SK-N-SH treated with all-trans-retinoic acid at 6 μM for 48 hours (cell line): ENCODE measurements around the gene SLC12A5.
"Not testable (repeated sequence)": the region's sequence is repeated elsewhere in the genome, so short reads cannot be mapped to it uniquely, and the experiment has no call there.

Experiments used
- ATAC-seq: fragments of 200-7000 bp; cut with Tn5 transposase; 3 replicates; pipeline ENCODE4 v1.9.1; 2020; ENCODE audit warnings: mild to moderate bottlenecking, moderate library complexity
- BACH2 ChIP-seq: fragments of 250-450 bp; sonication (Bioruptor Pico); IDR thresholded peaks from 2 replicates; pipeline ENCODE4 v1.9.0; 2021; ENCODE audit warnings: mild to moderate bottlenecking, borderline replicate concordance
- CREB5 ChIP-seq: fragments of 250-450 bp; sonication (Bioruptor Pico); IDR thresholded peaks from 2 replicates; pipeline ENCODE4 v1.5.1; 2020; ENCODE audit warnings: low read depth, mild to moderate bottlenecking, moderate library complexity
- CSDC2 ChIP-seq: fragments of 250-450 bp; sonication (Bioruptor Pico); IDR thresholded peaks from 2 replicates; pipeline ENCODE4 v1.5.0; 2020; ENCODE audit warnings: mild to moderate bottlenecking, moderate library complexity
- CSRNP3 ChIP-seq: fragments of 250-450 bp; sonication (Bioruptor Pico); IDR thresholded peaks from 2 replicates; pipeline ENCODE4 v1.5.1; 2021; ENCODE audit warnings: mild to moderate bottlenecking, moderate library complexity
- ESRRG ChIP-seq: fragments of 250-450 bp; sonication (Bioruptor Pico); IDR thresholded peaks from 2 replicates; pipeline ENCODE4 v1.6.1; 2021; ENCODE audit warnings: mild to moderate bottlenecking
- GLIS3 ChIP-seq: fragments of 250-450 bp; sonication (Bioruptor Pico); IDR thresholded peaks from 2 replicates; pipeline ENCODE4 v1.5.0; 2020; ENCODE audit warnings: mild to moderate bottlenecking, moderate library complexity
- ISL1 ChIP-seq: fragments of 250-450 bp; sonication (Bioruptor Pico); IDR thresholded peaks from 2 replicates; pipeline ENCODE4 v2.1.2; 2022; ENCODE audit warnings: mild to moderate bottlenecking, moderate library complexity
- PATZ1 ChIP-seq: fragments of 250-450 bp; sonication (Bioruptor Pico); IDR thresholded peaks from 2 replicates; pipeline ENCODE4 v1.8.0; 2020; ENCODE audit warnings: mild to moderate bottlenecking, moderate library complexity, borderline replicate concordance
- POU6F1 ChIP-seq: fragments of 250-450 bp; sonication (Bioruptor Pico); IDR thresholded peaks from 2 replicates; pipeline ENCODE4 v1.8.0; 2021; ENCODE audit warnings: low read depth, mild to moderate bottlenecking, moderate library complexity, borderline replicate concordance
- PPARA ChIP-seq: fragments of 250-450 bp; sonication (Bioruptor Pico); IDR thresholded peaks from 2 replicates; pipeline ENCODE4 v1.5.0; 2020; ENCODE audit warnings: mild to moderate bottlenecking, borderline replicate concordance
- RARB ChIP-seq: fragments of 250-450 bp; sonication (Bioruptor Pico); IDR thresholded peaks from 2 replicates; pipeline ENCODE4 v1.8.0; 2021; ENCODE audit warnings: mild to moderate bottlenecking, moderate library complexity
- SNAI2 ChIP-seq: fragments of 250-450 bp; sonication (Bioruptor Pico); IDR thresholded peaks from 2 replicates; pipeline ENCODE4 v1.5.0; 2020; ENCODE audit warnings: mild to moderate bottlenecking, moderate library complexity
- TCF4 ChIP-seq: fragments of 250-450 bp; sonication (Bioruptor Pico); IDR thresholded peaks from 2 replicates; pipeline ENCODE4 v1.8.0; 2021; ENCODE audit warnings: mild to moderate bottlenecking, moderate library complexity, borderline replicate concordance
- TOX ChIP-seq: fragments of 250-450 bp; sonication (Bioruptor Pico); IDR thresholded peaks from 2 replicates; pipeline ENCODE4 v1.8.0; 2021; ENCODE audit warnings: mild to moderate bottlenecking, moderate library complexity, borderline replicate concordance
- ZC3H10 ChIP-seq: fragments of 250-450 bp; sonication (Bioruptor Pico); IDR thresholded peaks from 2 replicates; pipeline ENCODE4 v1.5.1; 2021; ENCODE audit warnings: mild to moderate bottlenecking, moderate library complexity
- ZFP3 ChIP-seq: fragments of 250-450 bp; sonication (Bioruptor Pico); IDR thresholded peaks from 2 replicates; pipeline ENCODE4 v1.5.0; 2020; ENCODE audit warnings: mild to moderate bottlenecking, moderate library complexity
- ZFP30 ChIP-seq: fragments of 450-650 bp; formaldehyde crosslinking; IDR thresholded peaks from 2 replicates; pipeline ENCODE4 v1.5.0; 2022; ENCODE audit warnings: mild to moderate bottlenecking, moderate library complexity
- ZNF565 ChIP-seq: fragments of 450-650 bp; formaldehyde crosslinking; conservative IDR thresholded peaks from 2 replicates; pipeline ENCODE4 v1.5.0; 2020; ENCODE audit warnings: low read depth, mild to moderate bottlenecking, moderate library complexity
- ZNF70 ChIP-seq: fragments of 450-650 bp; formaldehyde crosslinking; IDR thresholded peaks from 2 replicates; pipeline ENCODE4 v1.5.0; 2020; ENCODE audit warnings: mild to moderate bottlenecking, moderate library complexity
- ZNF8 ChIP-seq: fragments of 450-650 bp; formaldehyde crosslinking; IDR thresholded peaks from 2 replicates; pipeline ENCODE4 v1.5.0; 2020; ENCODE audit warnings: mild to moderate bottlenecking, moderate library complexity

SLC12A5 gene

GRCh38 chr20:45991616-45992015 lies 37.4 kb upstream of the SLC12A5 start:
- no peak for TF ChIP-seq GLIS3 (CRISPR knock-in tag)
- TF ChIP-seq ZNF565 (CRISPR knock-in tag): no peak
- TF ChIP-seq CREB5: no peak
- TF ChIP-seq ESRRG (CRISPR knock-in tag): no peak
- TF ChIP-seq ZFP30 (CRISPR knock-in tag): no peak
- TF ChIP-seq ZNF70 (CRISPR knock-in tag): no peak
- TF ChIP-seq PPARA (CRISPR knock-in tag): no peak
- no peak for TF ChIP-seq CSDC2 (CRISPR knock-in tag)
- TF ChIP-seq ZFP3 (CRISPR knock-in tag): no peak
- no peak for ATAC-seq

GRCh38 chr20:45993197-45993951 lies 35.6 kb upstream of the SLC12A5 start:
- ATAC-seq: peak; percentile 92
- TF ChIP-seq ZC3H10: no peak
- peak; percentile 99 for TF ChIP-seq ZFP3 (CRISPR knock-in tag)
- TF ChIP-seq, all 23 proteins: peak for 1

GRCh38 chr20:45994761-45995493 lies 34.1 kb upstream of the SLC12A5 start:
- TF ChIP-seq ESRRG (CRISPR knock-in tag) (no peak), SNAI2 (CRISPR knock-in tag) (no peak), CSRNP3 (CRISPR knock-in tag) (no peak), CREB5 (no peak), TOX (CRISPR knock-in tag) (no peak), PPARA (CRISPR knock-in tag) (no peak), ZNF70 (CRISPR knock-in tag) (no peak)
- ATAC-seq: no peak

GRCh38 chr20:45995495-45996097 lies 33.4 kb upstream of the SLC12A5 start:
- not testable (repeated sequence) for ATAC-seq

- no peak for ATAC-seq
- no peak for TF ChIP-seq CREB5
- no peak for TF ChIP-seq CSDC2 (CRISPR knock-in tag)
- TF ChIP-seq RARB (CRISPR knock-in tag): no peak
- no peak for TF ChIP-seq POU6F1 (CRISPR knock-in tag)
- TF ChIP-seq ZNF8 (CRISPR knock-in tag): no peak
- TF ChIP-seq TOX (CRISPR knock-in tag): no peak
- no peak for TF ChIP-seq ISL1
- no peak for TF ChIP-seq TCF4 (CRISPR knock-in tag)
- TF ChIP-seq ZFP3 (CRISPR knock-in tag): no peak
- no peak for TF ChIP-seq SNAI2 (CRISPR knock-in tag)
- no peak for TF ChIP-seq ESRRG (CRISPR knock-in tag)
- no peak for TF ChIP-seq ZNF70 (CRISPR knock-in tag)
- TF ChIP-seq BACH2 (CRISPR knock-in tag): no peak
- no peak for TF ChIP-seq PPARA (CRISPR knock-in tag)
- TF ChIP-seq CSRNP3 (CRISPR knock-in tag): no peak
- TF ChIP-seq PATZ1 (CRISPR knock-in tag): no peak
- TF ChIP-seq ZC3H10: no peak
- TF ChIP-seq GLIS3 (CRISPR knock-in tag): no peak
- TF ChIP-seq, all 23 proteins: peak for 0
Measured at GRCh38 chr20:45997187-45997586, 31.8 kb upstream of the SLC12A5 start.
